ENCODE measurements around the gene FAF1. TPM values are rescaled to one million over a fixed set of nuclear protein-coding genes. Genes with fewer than 3 reads are reported as not detected.

Gene FAF1
- total RNA-seq, 4 donors from 2014 or later: 47.1 to 87.0 (median 79.4) TPM

DNA sequence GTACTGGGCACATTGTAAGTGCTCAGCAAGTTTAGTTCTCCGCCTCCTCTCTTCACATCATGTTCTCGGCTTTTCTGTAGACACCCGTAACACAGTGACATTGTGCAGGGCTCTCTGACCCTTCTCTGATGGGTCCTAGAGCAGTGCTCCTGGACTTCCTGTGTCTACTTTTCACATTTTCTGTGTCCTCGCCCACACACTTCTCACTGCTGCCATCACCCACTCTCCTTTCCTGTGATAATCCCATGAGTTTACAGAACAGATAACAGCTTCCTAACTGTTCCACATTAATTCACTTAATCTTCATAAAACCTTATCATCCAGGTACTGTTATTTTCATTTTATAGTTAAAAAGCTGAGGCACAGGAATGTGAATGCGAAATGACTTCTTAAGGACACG lies 523.6 kb downstream of the FAF1 start:
- no peak overlapping the region for H3K27ac ChIP-seq
- WGBS, 2 donors: 89% methylated on average over 6 of the region's 6 CpGs
- H3K4me1 ChIP-seq: no peaks in the 10 kb centered on the region
- H3K36me3 ChIP-seq: peaks cover 5 to 8% of the 10 kb centered on the region in 2 donors
- no peak for DNase-seq
- peaks cover 2% of the 10 kb centered on the region for H3K27me3 ChIP-seq
- H3K9me3 ChIP-seq: no peaks in the 10 kb centered on the region
- no peak for TF ChIP-seq CTCF (IDR thresholded peaks at IDR 0.05)
- no peak for TF ChIP-seq POLR2A (IDR thresholded peaks at IDR 0.05)
- no peak overlapping the region for H3K4me3 ChIP-seq (replicated peaks in 1 of 3)
- intact Hi-C loops (cut with DNase I): no loop called here

DNA sequence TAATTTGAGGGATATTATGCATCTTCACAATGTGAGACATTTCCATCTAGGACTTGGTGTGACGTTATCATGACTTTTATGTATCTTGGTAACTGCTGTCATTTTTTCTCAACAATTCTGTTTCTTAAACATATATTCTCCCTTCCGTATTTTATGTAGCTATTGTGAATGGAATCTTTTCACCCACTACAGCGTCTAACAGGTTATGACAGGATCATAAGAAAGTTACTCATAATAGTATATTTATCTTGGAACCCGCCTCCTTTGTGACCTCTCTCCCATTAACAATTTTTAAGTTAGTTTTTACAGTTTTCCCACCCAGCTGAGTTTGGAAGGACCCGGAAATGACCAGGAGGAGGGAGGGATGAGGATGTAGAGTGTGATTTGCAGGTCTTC lies 530.1 kb downstream of the FAF1 start:
- no peak for DNase-seq
- TF ChIP-seq POLR2A (IDR thresholded peaks at IDR 0.05) (no peak), CTCF (IDR thresholded peaks at IDR 0.05) (no peak)
- no peaks in the 10 kb centered on the region for H3K36me3 ChIP-seq
- peaks cover 3 to 21% of the 10 kb centered on the region in 2 donors for H3K4me1 ChIP-seq
- 23 to 24% methylated on average over 5 of the region's 5 CpGs for WGBS, 2 donors
- no peak overlapping the region for H3K4me3 ChIP-seq (replicated peaks in 1 of 3)
- no peak overlapping the region for H3K27ac ChIP-seq
- H3K9me3 ChIP-seq: no peaks in the 10 kb centered on the region
- intact Hi-C loops (cut with DNase I): no loop called here
- peaks cover 54% of the 10 kb centered on the region for H3K27me3 ChIP-seq

- no peaks in the 10 kb centered on the region for H3K9me3 ChIP-seq
- H3K27me3 ChIP-seq: peaks cover 70% of the 10 kb centered on the region
- intact Hi-C loops (cut with DNase I): no loop called here
- H3K4me1 ChIP-seq: peaks cover 8 to 40% of the 10 kb centered on the region in 2 donors
- no peaks in the 10 kb centered on the region for H3K36me3 ChIP-seq
- DNase-seq: no peak
- TF ChIP-seq POLR2A (IDR thresholded peaks at IDR 0.05): no peak
- TF ChIP-seq CTCF (IDR thresholded peaks at IDR 0.05): no peak
- H3K27ac ChIP-seq: no peak overlapping the region
- H3K4me3 ChIP-seq (replicated peaks in 1 of 3): no peak overlapping the region
- 7 to 9% methylated on average over 26 to 28 of the region's 35 CpGs for WGBS, 2 donors
Measured at GRCh38 chr1:50427818-50428779, 532.0 kb downstream of the FAF1 start.

- peaks cover 78% of the 10 kb centered on the region for H3K27me3 ChIP-seq
- no peak overlapping the region for H3K4me3 ChIP-seq (replicated peaks in 1 of 3)
- intact Hi-C loops (cut with DNase I): no loop called here
- WGBS, 2 donors: 3 to 5% methylated on average over 29 to 38 of the region's 44 CpGs
- no peaks in the 10 kb centered on the region for H3K36me3 ChIP-seq
- no peak for DNase-seq
- H3K9me3 ChIP-seq: no peaks in the 10 kb centered on the region
- peaks cover 8 to 47% of the 10 kb centered on the region in 2 donors for H3K4me1 ChIP-seq
- TF ChIP-seq POLR2A (IDR thresholded peaks at IDR 0.05) (no peak), CTCF (IDR thresholded peaks at IDR 0.05) (no peak)
- H3K27ac ChIP-seq: no peak overlapping the region
Measured at GRCh38 chr1:50427086-50427817, 532.8 kb downstream of the FAF1 start.

DNA sequence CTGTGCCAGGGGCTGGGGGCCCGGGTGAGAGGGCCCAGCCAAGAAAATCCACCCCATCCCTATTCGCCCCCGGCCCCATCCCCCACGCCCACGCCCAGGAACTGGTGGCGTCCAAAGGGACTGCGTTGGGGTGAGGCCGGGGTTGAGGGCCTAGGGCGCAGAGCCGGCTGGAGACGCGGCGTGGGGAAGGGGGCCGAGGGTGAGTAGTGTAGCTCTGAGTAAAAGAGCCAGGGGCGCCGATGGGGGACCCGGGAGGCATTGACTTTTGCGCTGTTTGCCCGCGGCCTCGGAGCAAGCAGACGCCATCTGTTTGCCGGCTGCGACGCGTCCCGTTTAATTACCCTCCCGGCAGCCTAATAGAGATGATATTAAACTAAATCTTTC lies 533.4 kb downstream of the FAF1 start:
- 2 to 8% methylated on average over 14 to 17 of the region's 28 CpGs for WGBS, 2 donors
- intact Hi-C loops (cut with DNase I): no loop called here
- Histone ChIP-seq H3K9me3 (no peaks in the 10 kb centered on the region), H3K36me3 (no peaks in the 10 kb centered on the region), H3K4me3 (replicated peaks in 1 of 3) (no peak overlapping the region), H3K27me3 (peaks cover 84% of the 10 kb centered on the region), H3K27ac (no peak overlapping the region), H3K4me1 (peaks cover 8 to 47% of the 10 kb centered on the region in 2 donors)
- no peak for TF ChIP-seq CTCF (IDR thresholded peaks at IDR 0.05)
- no peak for TF ChIP-seq POLR2A (IDR thresholded peaks at IDR 0.05)
- no peak for DNase-seq
